Type B pancreatic cell (in vitro differentiated cells): Measurements from ENCODE around the gene CELSR1. TPM values are rescaled to one million over a fixed set of nuclear protein-coding genes. Genes with fewer than 3 reads are reported as not detected.
"Not testable (repeated sequence)": the region's sequence is repeated elsewhere in the genome, so short reads cannot be mapped to it uniquely, and the experiment has no call there.

Experiments used
- DNase-seq: peaks from one replicate; pipeline ENCODE4 v3.0.0; 2021; ENCODE audit warnings: mixed read lengths; ENCODE audit not compliant: unreplicated experiment; ENCODE audit errors: extremely low spot score
- H3K27ac Mint-ChIP-seq: 2 replicates; pipeline ENCODE4 v1.8.0; 2021; ENCODE audit warnings: mild to moderate bottlenecking, mixed read lengths
- H3K27me3 Mint-ChIP-seq: 2 replicates; pipeline ENCODE4 v1.8.0; 2021; ENCODE audit warnings: mixed read lengths
- H3K36me3 Mint-ChIP-seq: 2 replicates; pipeline ENCODE4 v1.8.0; 2021; ENCODE audit warnings: mixed read lengths
- H3K4me1 Mint-ChIP-seq: one replicate; pipeline ENCODE4 v1.8.0; 2021; ENCODE audit warnings: mixed read lengths; ENCODE audit not compliant: unreplicated experiment
- H3K4me3 Mint-ChIP-seq: 2 replicates; pipeline ENCODE4 v1.8.0; 2021; ENCODE audit warnings: mild to moderate bottlenecking, mixed read lengths
- H3K9me3 Mint-ChIP-seq: 2 replicates; pipeline ENCODE4 v1.8.0; 2021; ENCODE audit warnings: mixed read lengths
- total RNA-seq: library from RNA; stranded (reverse); gene quantifications from 2 replicates; pipeline ENCODE4 v1.2.1, GENCODE V29; 2021; ENCODE audit warnings: low replicate concordance
- TF ChIP-seq, protein P1 (sequence below): fragments of 200-600 bp; sonication (generic); conservative IDR thresholded peaks from 2 replicates; pipeline ENCODE4 v1.5.0; 2021; ENCODE audit warnings: antibody characterized with exemption, mild to moderate bottlenecking

Gene CELSR1
- total RNA-seq, 1 donor from 2014 or later, result 27.8 TPM

DNA sequence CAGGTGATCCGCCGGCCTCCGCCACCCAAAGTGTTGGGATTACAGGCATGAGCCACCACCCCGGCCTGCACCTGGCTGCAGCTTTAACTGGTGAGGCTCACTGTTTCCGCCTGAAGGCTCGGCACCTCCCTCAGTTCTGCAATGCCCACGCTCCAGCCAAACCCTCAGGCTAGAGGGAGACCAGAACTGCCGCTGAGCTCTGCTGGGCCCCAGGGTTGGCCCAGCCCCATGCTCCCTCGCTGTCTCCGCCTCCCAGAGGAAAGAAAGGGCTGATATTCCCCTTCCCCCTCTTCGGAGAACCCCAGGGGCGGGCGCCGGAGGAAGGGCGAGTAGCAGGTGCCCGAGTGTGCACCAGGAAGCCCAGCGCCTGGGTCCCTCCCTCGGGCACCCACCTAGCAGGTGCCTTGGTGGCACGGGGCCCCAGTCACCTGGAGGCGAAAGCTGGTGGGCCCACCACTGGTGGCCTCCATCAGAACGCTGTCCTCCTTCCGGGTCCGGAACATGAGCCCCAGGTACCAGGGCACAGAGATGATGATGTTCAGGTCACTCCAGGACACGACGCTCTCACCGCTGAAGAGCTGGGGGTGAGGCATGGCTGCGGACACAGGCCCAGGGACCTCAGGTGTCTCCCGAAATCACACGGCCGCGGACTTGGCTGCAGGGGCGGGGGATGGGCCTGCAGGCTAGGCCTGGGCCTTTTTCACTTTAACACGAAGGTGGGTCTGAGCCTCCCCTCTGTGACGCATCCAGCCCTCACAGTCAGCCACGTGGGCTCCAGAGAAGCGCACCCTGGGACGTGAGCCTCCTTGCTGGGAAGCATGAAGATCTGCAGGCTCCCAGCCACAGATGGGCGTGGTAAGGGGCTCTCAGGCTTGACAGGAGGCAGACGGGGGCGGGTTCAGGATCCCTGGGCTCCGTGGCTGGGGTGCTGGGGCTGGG lies 128.6 kb downstream of the CELSR1 start:
- no peak overlapping the region for H3K4me3 Mint-ChIP-seq
- H3K36me3 Mint-ChIP-seq, result no peaks in the 10 kb centered on the region
- no peak overlapping the region for H3K27ac Mint-ChIP-seq
- peaks cover 10% of the 10 kb centered on the region for H3K27me3 Mint-ChIP-seq
- no peaks in the 10 kb centered on the region for H3K9me3 Mint-ChIP-seq
- DNase-seq, result no peak
- no peaks in the 10 kb centered on the region for H3K4me1 Mint-ChIP-seq
- TF ChIP-seq, protein P1, sequence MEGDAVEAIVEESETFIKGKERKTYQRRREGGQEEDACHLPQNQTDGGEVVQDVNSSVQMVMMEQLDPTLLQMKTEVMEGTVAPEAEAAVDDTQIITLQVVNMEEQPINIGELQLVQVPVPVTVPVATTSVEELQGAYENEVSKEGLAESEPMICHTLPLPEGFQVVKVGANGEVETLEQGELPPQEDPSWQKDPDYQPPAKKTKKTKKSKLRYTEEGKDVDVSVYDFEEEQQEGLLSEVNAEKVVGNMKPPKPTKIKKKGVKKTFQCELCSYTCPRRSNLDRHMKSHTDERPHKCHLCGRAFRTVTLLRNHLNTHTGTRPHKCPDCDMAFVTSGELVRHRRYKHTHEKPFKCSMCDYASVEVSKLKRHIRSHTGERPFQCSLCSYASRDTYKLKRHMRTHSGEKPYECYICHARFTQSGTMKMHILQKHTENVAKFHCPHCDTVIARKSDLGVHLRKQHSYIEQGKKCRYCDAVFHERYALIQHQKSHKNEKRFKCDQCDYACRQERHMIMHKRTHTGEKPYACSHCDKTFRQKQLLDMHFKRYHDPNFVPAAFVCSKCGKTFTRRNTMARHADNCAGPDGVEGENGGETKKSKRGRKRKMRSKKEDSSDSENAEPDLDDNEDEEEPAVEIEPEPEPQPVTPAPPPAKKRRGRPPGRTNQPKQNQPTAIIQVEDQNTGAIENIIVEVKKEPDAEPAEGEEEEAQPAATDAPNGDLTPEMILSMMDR, result no peak

DNA sequence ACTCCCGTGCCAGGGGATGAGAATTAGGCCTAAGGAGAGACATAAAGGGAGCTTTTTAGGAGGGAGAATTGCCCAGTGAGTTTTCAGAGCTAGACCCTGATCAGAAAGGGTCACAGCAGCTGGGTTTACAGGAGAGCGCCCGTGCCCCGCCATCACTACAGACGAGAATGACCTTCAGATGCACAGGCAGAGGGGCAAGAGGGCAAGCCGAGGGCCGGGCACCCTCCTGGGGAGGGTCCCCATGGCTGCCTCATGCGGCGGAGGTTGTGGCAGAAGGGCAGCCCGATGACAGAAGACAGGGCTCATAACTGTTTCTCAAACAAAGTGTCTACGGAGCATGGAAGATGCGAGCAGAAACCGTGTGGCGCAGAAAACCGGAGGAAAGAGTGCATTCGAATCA lies 129.7 kb downstream of the CELSR1 start:
- Mint-ChIP-seq H3K4me1 (no peaks in the 10 kb centered on the region), H3K27ac (no peak overlapping the region), H3K4me3 (no peak overlapping the region), H3K36me3 (no peaks in the 10 kb centered on the region), H3K27me3 (peaks cover 4% of the 10 kb centered on the region), H3K9me3 (no peaks in the 10 kb centered on the region)
- no peak for DNase-seq
- TF ChIP-seq, protein P1, result no peak

DNA sequence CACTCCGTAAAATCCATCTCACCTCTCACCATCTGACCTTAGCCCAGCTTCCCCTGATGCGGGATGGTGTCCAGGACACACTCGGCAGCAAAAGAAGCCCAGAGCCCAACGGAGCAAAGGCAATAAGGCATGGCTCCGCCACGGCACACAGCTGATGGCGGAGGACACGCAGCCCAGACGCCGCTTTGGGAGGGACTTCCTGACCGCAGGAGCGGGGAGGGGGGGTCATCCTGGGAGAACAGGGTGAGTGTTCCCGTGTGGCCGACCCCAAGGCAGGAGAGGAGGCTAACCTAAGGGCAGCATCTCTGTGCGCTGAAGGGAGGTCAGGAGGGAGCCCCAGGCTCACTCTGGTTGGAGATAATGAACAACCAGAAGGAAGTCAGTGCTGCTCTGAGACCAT lies 130.6 kb downstream of the CELSR1 start:
- Mint-ChIP-seq H3K4me1 (no peaks in the 10 kb centered on the region), H3K36me3 (no peaks in the 10 kb centered on the region), H3K9me3 (no peaks in the 10 kb centered on the region), H3K27me3 (no peaks in the 10 kb centered on the region), H3K4me3 (no peak overlapping the region), H3K27ac (no peak overlapping the region)
- TF ChIP-seq, protein P1, result no peak
- DNase-seq, result no peak

DNA sequence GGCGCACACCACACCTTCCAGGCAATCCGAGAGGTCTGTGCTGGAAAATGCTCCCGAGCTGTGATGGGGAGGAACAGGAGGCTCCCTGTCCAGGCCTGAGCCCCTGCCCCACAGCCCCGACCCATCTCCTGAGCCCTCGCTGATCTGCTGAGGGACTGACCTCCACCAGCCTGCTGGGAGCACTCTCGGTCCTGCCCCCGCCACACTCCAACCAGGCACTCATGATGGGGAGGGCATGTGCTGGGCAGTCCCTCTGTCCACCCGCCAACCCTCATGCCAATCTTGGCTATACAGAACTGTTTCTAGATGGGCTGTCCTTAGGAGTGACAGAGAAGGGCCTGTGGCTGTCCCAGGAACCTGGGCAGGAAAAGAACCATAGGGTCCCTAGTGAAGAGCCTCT lies 131.1 kb downstream of the CELSR1 start:
- H3K9me3 Mint-ChIP-seq, result no peaks in the 10 kb centered on the region
- H3K27me3 Mint-ChIP-seq, result no peaks in the 10 kb centered on the region
- no peak for DNase-seq
- no peak overlapping the region for H3K4me3 Mint-ChIP-seq
- TF ChIP-seq, protein P1, result no peak
- H3K36me3 Mint-ChIP-seq, result no peaks in the 10 kb centered on the region
- no peak overlapping the region for H3K27ac Mint-ChIP-seq
- H3K4me1 Mint-ChIP-seq, result no peaks in the 10 kb centered on the region

DNA sequence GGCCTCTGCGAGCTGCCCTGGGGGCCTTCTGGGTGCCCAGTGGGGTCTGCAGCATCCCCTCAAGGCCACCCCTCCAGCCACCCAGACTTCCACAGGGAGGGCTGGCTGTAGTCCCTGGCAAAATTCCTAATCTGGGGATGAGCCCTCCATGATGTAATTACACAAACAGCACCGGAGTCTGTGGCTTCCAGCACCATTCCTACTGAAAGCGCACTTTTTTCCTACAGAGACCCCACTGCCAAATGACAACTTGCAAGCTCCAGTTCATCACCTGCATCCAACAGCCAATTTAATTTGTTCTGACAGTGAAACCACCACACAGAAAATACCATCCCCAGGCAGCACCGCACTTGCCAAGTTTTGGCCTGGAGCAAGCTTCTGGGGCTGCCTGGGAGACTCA lies 131.5 kb downstream of the CELSR1 start:
- H3K27me3 Mint-ChIP-seq, result no peaks in the 10 kb centered on the region
- no peaks in the 10 kb centered on the region for H3K36me3 Mint-ChIP-seq
- H3K9me3 Mint-ChIP-seq, result no peaks in the 10 kb centered on the region
- no peak overlapping the region for H3K4me3 Mint-ChIP-seq
- TF ChIP-seq, protein P1, result no peak
- no peak for DNase-seq
- no peaks in the 10 kb centered on the region for H3K4me1 Mint-ChIP-seq
- no peak overlapping the region for H3K27ac Mint-ChIP-seq

DNA sequence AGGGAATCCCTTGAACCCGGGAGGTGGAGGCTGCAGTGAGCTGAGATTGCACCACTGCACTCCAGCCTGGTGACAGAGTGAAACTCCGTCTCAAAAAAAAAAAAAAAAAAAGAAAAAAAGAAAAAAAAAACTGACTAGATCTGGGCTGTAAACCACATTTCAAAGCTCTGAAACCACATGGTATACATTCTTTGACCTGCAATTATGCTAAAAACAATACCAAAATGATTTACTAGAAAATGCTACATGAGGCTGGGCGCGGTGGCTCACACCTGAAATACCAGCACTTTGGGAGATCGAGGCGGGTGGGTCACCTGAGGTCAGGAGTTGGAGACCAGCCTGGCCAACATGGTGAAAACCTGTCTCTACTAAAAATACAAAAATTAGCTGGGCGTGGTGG lies 133.5 kb downstream of the CELSR1 start:
- H3K4me3 Mint-ChIP-seq, H3K27me3 Mint-ChIP-seq: not testable (repeated sequence)

More for the DNA sequence above, 133.5 kb downstream of the CELSR1 start:
- not testable (repeated sequence) for H3K9me3 Mint-ChIP-seq, H3K4me1 Mint-ChIP-seq, DNase-seq, H3K36me3 Mint-ChIP-seq
- H3K27ac Mint-ChIP-seq, result peak overlapping the region; percentile 46
